Esophagus mucosa (tissue), 1 donor: ENCODE measurements around the gene ATCAY. TPM values are rescaled to one million over a fixed set of nuclear protein-coding genes. Genes with fewer than 3 reads are reported as not detected.
"Not testable (repeated sequence)": the region's sequence is repeated elsewhere in the genome, so short reads cannot be mapped to it uniquely, and the experiment has no call there.

Experiments used
- ATAC-seq: fragments of 200-7000 bp; cut with Tn5 transposase; one replicate; pipeline ENCODE4 v1.9.1; 2020
- total RNA-seq: library from RNA; stranded (reverse); gene quantifications from one replicate; pipeline ENCODE4 v1.2.4, GENCODE V29; 2023
- donor health status: DM: yes; HTN: yes; CAD: no.

The ATCAY gene
- total RNA-seq, 1 donor from 2014 or later = not detected

- ATAC-seq = no peak
Measured at GRCh38 chr19:3949997-3950859, 69.7 kb downstream of the ATCAY start.

- peak; percentile 5 for ATAC-seq
Measured at GRCh38 chr19:3950871-3951861, 70.7 kb downstream of the ATCAY start.

GRCh38 chr19:3952755-3953276, 72.3 kb downstream of the ATCAY start:
- ATAC-seq = not testable (repeated sequence)

GRCh38 chr19:3954107-3954506, 73.6 kb downstream of the ATCAY start:
- no peak for ATAC-seq

GRCh38 chr19:3955276-3955675, 74.8 kb downstream of the ATCAY start:
- not testable (repeated sequence) for ATAC-seq

- no peak for ATAC-seq
Measured at GRCh38 chr19:3955688-3956087, 75.2 kb downstream of the ATCAY start.

- peak; percentile 4 for ATAC-seq
Measured at GRCh38 chr19:3958836-3959765, 78.6 kb downstream of the ATCAY start.

GRCh38 chr19:3959766-3960131, 79.3 kb downstream of the ATCAY start:
- ATAC-seq = no peak

GRCh38 chr19:3961007-3961406, 80.5 kb downstream of the ATCAY start:
- no peak for ATAC-seq

GRCh38 chr19:3963458-3964255, 83.2 kb downstream of the ATCAY start:
- no peak for ATAC-seq

- no peak for ATAC-seq
Measured at GRCh38 chr19:3964256-3965194, 84.0 kb downstream of the ATCAY start.

GRCh38 chr19:3966051-3967017, 85.8 kb downstream of the ATCAY start:
- no peak for ATAC-seq

- not testable (repeated sequence) for ATAC-seq
Measured at GRCh38 chr19:3967983-3968382, 87.5 kb downstream of the ATCAY start.

GRCh38 chr19:3968556-3969434, 88.3 kb downstream of the ATCAY start:
- peak; percentile 74 for ATAC-seq

GRCh38 chr19:3969435-3970312, 89.2 kb downstream of the ATCAY start:
- ATAC-seq = peak; percentile 49

- peak; percentile 0 for ATAC-seq
Measured at GRCh38 chr19:3970313-3970807, 89.9 kb downstream of the ATCAY start.
